Lower leg skin (tissue), 4 donors: ENCODE measurements around the gene SMIM33. TPM values are rescaled to one million over a fixed set of nuclear protein-coding genes. Genes with fewer than 3 reads are reported as not detected.

ENCODE experiments used
- DNase-seq, 2 donors: peaks; one replicate each; pipeline ENCODE4 v3.0.0-alpha.2; 2019; ENCODE audit warnings: low spot score in 2 of 2
- H3K4me3 ChIP-seq: fragments of 200-600 bp; sonication (generic); 2 replicates; pipeline ENCODE4 v1.5.1; 2017; ENCODE audit warnings: mild to moderate bottlenecking, low read depth; ENCODE audit not compliant: poor library complexity, severe bottlenecking
- POLR2A ChIP-seq, 2 donors: fragments of 450-650 bp; IDR thresholded peaks; one replicate each; pipeline ENCODE4 v1.6.1; 2016 to 2017; ENCODE audit warnings: antibody characterized with exemption in 2 of 2, mild to moderate bottlenecking in 1 of 2, moderate library complexity in 1 of 2
- WGBS, 2 donors: methylation state at CpG; one replicate each; pipeline ENCODE4 v1.1.5; 2018; 5-methylcytosine and 5-hydroxymethylcytosine counted together
- intact Hi-C: fragments of 100-400 bp; cut with DNase I; formaldehyde crosslinking; loops from one replicate; pipeline ENCODE4 v1.15.0; 2023; ENCODE audit warnings: low total_unique reads
- total RNA-seq, 4 donors: library from RNA; depleted of rRNA; stranded (reverse); fragments of >200 nt; gene quantifications; one replicate each; pipeline ENCODE4 v1.1.0, GENCODE V29; 2016
- TF ChIP-seq, protein P1 (sequence below), 3 donors: fragments of 450-650 bp; IDR thresholded peaks; one replicate each; pipeline ENCODE4 v1.5.1; 2016; ENCODE audit warnings: antibody characterized with exemption in 3 of 3, mild to moderate bottlenecking in 3 of 3, moderate library complexity in 2 of 3

The SMIM33 gene
- total RNA-seq, 4 donors from 2014 or later = not detected

- DNase-seq = peak in 1 of 2 donors; percentile 45
- intact Hi-C loops = no loop called here
- H3K4me3 ChIP-seq = no peak overlapping the region
- TF ChIP-seq POLR2A (IDR thresholded peaks at IDR 0.05) = no peak
- TF ChIP-seq, protein P1, sequence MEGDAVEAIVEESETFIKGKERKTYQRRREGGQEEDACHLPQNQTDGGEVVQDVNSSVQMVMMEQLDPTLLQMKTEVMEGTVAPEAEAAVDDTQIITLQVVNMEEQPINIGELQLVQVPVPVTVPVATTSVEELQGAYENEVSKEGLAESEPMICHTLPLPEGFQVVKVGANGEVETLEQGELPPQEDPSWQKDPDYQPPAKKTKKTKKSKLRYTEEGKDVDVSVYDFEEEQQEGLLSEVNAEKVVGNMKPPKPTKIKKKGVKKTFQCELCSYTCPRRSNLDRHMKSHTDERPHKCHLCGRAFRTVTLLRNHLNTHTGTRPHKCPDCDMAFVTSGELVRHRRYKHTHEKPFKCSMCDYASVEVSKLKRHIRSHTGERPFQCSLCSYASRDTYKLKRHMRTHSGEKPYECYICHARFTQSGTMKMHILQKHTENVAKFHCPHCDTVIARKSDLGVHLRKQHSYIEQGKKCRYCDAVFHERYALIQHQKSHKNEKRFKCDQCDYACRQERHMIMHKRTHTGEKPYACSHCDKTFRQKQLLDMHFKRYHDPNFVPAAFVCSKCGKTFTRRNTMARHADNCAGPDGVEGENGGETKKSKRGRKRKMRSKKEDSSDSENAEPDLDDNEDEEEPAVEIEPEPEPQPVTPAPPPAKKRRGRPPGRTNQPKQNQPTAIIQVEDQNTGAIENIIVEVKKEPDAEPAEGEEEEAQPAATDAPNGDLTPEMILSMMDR (IDR thresholded peaks at IDR 0.05) = no peak
- 46 to 54% methylated on average over 7 of the region's 7 CpGs for WGBS, 2 donors
Observed at GRCh38 chr5:139445325-139446170, 25.3 kb upstream of the SMIM33 start.

DNA sequence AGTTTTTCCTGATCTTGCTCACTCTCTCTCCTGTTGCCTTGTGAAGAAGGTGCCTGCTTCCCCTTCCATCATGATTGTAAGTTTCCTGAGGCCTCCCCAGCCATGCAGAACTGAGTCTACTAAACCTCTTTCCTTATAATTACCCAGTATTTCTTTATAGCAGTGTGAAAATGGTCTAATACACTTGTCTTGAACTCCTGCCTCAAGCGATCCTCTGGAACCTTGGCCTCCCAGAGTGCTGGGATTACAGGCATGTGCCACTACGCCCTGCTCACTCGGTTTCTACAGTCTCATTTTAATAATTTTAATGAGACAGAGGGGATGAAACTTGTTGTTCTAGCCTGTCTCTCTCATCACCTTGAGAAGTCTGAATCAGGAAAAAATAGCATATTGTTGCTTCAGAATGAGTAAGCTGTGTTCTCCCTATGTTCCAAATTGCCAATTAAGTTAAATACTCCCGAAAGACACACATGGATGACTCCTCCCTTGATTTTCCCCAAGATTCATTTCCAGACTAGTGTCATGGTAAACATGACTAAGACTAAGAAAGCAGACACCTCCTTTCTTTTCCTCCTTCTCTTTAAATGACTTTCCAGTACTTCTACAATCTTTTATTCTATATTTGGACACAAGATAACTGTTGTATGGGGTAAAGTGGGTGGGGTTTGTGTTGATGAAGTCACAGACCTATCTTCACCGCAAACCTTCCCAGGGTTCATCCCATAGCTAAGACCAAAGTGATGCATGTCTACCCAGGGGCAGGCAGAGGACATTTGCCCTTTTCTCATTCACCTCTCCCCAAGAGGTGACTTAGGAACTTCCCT is 23.6 kb upstream of the SMIM33 start:
- 50 to 54% methylated on average over 5 of the region's 5 CpGs for WGBS, 2 donors
- no peak overlapping the region for H3K4me3 ChIP-seq
- intact Hi-C loops = no loop called here

DNA sequence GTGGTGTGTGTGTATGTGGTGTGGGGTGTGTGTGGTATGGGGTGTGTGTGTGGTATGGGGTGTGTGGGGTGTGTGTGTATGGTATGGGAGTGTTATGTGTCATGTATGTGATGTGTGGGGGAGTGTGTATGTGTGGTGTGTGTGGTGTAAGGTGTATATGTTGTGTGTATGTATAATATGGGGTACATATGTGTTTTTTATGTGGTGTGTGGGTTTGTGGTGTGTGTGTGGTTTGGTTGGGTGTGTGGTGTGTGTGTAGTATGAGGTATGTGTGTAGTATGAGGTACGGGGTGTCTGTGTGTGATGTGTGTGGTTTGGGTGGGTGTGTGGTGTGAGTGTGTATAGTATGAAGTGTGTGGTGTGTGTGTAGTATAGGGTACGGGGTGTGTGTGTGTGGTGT is 19.6 kb upstream of the SMIM33 start:
- 86 to 89% methylated on average over 2 of the region's 2 CpGs for WGBS, 2 donors
- intact Hi-C loops = no loop called here
- TF ChIP-seq, protein P1 (IDR thresholded peaks at IDR 0.05) = no peak
- TF ChIP-seq POLR2A (IDR thresholded peaks at IDR 0.05) = no peak
- no peak overlapping the region for H3K4me3 ChIP-seq
- DNase-seq = no peak

More for the DNA sequence above, 23.6 kb upstream of the SMIM33 start:
- TF ChIP-seq POLR2A (IDR thresholded peaks at IDR 0.05) = no peak
- TF ChIP-seq, protein P1 (IDR thresholded peaks at IDR 0.05) = no peak
- no peak for DNase-seq

DNA sequence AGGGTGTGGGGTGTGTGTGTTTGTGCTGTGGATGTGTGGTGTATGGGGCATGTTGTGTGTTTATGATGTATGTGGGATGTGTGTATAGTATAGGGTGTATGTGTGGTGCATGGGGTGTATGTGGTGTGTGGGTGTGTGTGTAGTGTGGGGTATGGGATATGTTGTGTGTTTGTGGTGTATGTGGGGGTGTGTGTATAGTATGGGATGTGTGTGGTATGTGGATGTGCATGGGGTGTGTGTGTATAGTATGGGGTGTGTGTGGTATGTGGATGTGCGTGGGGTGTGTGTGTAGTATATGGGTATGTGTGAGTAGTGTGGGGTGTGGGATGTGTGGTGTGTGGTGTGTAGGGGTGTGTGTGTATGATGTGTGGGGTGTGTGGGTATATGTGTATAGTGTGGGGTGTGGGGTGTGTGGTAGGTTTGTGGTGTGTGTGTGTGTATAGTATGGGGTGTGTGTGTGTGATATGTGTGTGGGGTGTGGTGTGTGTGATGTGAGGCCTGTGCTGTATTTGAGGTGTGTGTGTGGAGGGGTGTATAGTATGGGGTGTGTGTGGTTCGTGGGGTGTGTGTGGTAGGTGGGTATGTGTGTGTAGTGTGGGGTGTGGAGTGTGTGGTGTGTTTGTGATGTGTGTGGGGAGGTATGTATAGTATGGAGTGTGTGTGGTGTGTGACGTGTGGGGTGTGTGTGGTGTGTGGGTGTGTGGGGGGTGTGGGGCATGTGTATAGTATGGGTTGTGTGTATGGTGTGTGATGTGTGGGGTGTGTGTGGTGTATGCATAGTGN is 18.7 kb upstream of the SMIM33 start:
- no peak for TF ChIP-seq POLR2A (IDR thresholded peaks at IDR 0.05)
- TF ChIP-seq, protein P1 (IDR thresholded peaks at IDR 0.05) = no peak
- no peak overlapping the region for H3K4me3 ChIP-seq
- WGBS, 2 donors = 79 to 85% methylated on average over 3 of the region's 3 CpGs
- no peak for DNase-seq
- intact Hi-C loops = no loop called here

GRCh38 chr5:139453683-139454567 is 16.9 kb upstream of the SMIM33 start:
- intact Hi-C loops = no loop called here
- H3K4me3 ChIP-seq = no peak overlapping the region
- DNase-seq = no peak
- 70 to 82% methylated on average over 3 of the region's 3 CpGs for WGBS, 2 donors
- TF ChIP-seq, protein P1 (IDR thresholded peaks at IDR 0.05) = no peak
- TF ChIP-seq POLR2A (IDR thresholded peaks at IDR 0.05) = no peak
